HG02798 (cell line): ENCODE data around the gene LBX1.

Experiments used
- ATAC-seq: cut with Tn5 transposase; IDR thresholded peaks from one replicate; pipeline ENCODE4 v1.9.1; 2021; ENCODE audit warnings: mild to moderate bottlenecking; ENCODE audit not compliant: unreplicated experiment, poor library complexity

LBX1 gene

GRCh38 chr10:101226491-101227428, 2.5 kb downstream of the LBX1 start:
- ATAC-seq = no peak

DNA sequence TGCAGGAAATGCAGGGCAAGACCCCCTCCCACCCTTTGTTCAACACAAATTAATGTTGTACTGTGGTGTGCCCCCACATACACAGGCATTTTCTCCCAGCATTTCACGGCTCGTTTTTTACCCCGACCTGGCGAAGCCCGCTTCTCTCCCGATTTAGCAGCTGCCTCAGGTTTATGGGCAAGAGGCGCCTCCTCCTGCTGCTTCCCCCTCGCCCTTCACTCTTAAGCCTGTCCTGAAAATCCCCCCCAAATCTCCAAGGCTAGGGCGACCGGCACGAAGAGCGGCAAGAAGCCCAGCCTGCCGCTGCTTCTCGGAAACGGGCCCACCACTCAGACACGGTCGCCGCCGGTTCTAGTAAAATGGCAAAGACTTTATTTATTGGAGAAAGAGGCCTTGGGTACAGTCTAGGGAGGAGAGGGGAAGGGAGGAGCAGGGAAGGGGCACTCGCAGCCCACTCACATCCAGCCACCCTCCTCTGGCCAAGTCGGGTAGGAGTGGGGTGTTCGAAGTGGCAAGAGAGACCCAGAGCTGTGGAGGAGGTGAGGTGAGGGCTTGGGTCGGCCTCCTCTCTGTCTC, 3.3 kb downstream of the LBX1 start:
- no peak for ATAC-seq

DNA sequence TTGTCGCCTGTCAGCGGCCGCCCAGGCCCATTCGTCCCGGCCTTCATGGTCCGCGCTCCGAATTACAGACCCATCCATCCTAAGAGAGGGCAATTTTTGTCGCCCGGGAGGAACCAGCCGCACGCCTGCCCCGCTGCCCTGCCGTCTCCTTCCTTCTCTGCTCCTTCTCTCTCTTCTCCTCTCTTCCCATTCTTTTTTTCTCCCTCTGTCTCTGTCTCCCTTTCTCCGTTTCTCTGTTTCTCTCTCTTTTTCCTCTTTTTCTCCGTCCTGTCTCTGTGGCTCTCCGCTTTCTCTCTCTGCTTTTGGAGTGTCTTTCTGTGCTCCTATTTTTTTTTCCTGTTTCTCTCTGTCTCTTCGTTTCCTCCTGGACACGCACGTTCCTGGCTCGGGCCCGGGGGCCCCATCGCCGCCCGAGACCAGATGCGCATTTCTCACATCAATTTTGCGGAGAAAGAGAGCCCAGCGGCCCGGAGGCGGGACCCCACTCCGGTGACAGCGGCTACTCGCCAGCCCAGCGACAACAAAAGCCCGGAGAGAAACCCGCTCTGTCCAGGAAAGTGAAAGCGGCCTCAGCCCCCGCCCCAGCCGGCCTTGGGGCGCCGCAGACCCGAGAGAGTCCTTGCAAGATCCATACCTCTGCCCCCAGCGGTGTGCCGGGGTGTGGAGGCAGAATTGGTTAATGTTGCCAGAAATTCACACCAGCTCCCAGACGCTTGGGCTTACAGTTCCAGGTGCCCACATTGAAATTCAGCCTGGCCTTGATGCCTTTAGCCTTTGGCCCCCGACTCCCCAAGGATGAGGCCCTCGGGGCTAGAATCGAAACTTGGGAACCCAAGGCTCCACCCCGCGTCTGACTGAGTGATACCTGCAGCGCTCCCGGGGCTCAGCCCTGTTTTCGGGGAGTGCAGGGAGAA, 4.1 kb downstream of the LBX1 start:
- no peak for ATAC-seq

DNA sequence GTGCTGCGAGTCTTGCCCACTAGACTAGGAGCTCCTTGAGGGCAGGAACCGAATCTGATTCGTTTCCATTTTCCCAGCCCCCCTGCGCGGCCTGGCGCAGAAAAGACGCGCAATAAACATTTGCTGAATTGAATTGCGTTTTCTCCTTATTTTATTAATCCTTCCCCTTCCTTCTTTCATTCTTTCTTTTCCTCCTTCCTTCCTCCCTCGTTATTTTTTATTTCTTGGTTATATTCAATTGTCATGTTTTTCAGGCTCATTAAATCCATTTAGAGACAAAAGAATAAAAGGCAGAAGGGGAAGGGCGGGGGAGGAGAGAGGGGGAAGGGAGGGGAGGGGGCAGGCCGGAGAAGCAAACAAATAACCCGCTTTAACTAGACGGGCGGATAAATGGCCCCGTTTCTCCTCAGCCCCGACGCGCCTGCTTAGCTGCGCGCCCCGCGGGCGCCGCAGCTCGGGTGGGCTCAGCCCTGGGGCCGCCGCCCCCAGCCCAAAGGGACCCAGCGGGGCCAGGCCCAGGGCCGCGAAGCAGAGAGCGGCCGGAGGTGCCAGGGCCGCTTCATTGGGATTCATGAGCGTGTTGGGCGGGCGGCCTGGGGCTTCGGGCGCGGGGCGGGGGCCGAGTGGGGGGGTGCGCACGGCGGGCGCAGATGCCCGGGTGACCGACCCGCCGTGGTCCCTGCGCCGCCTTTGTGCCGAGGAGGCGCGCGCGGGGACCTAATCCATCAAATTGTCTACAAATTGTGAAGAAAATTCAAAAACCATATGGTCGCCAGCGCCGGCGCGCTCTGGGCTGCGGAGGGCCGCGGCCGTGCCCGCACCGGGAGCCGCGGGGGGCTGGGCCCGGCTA, 5.0 kb downstream of the LBX1 start:
- ATAC-seq = no peak

DNA sequence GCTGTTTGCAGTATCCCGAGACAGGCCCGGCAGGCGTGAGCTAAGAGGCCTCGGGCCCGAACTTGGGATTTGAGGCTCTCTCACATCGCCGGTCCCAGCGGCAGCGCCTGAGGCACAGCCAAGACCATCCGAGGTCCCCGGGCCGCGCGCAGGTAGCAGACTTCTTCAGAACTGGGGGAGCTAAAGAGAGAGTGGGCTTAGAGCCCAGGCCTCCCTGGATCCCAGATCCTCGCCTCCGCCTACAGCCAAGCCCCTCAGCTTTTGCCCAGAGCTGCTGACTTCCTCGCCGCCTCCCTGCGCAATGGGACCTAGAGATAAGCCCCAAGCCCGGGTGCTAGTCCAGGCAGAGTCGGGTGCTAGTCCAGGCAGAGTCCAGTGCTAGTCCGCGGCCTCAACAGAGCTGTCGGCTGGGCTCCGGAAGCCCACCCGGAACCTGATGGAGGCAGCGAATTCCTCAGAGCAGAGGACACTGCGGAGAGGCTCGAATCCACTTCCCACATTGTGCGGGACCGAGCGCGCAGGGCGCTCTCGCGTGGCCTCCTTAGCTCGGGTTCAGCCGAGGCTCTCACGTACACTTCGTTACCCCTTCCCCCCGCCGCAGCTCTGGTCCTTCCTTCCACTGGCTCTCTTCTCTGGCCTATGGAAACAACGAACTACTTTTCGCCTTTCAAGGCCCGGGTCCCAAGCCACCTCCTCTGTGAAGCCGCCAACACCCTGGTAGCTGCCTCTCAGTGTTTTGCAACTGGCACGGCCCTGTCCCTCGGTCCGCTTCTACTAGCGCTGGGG, 5.8 kb downstream of the LBX1 start:
- ATAC-seq = no peak

DNA sequence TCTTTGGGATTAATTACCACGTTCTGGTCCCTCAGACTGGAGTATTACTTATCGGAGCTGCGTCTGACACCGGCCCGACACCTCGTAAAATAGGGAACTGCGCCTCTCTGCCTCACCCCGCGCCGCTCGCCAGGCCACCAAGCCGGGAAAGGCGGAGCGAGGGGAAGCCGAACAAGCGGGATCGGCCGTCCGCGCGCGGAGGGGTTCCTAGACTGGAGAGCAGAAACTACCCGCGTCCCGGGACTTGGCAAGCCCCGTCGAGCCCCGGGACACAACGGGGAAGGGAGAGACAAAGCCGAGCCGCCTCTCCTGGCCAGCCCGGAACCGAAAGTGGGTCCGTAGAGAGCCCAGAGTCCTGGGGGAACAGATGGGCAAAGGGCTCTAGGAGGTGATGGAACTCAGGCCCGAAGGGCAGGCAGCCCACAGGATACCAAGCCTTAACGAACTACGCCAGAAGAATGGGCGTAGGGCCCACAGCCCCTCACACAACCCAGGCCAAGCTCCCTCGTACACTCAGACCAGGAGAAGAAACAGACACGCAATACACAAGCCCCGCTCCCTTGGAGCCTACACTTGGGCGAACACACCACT, 6.5 kb downstream of the LBX1 start:
- no peak for ATAC-seq

GRCh38 chr10:101221963-101222531, 7.2 kb downstream of the LBX1 start:
- no peak for ATAC-seq

GRCh38 chr10:101221549-101221948, 7.7 kb downstream of the LBX1 start:
- no peak for ATAC-seq

- no peak for ATAC-seq
Observed at GRCh38 chr10:101219946-101220451, 9.3 kb downstream of the LBX1 start.

DNA sequence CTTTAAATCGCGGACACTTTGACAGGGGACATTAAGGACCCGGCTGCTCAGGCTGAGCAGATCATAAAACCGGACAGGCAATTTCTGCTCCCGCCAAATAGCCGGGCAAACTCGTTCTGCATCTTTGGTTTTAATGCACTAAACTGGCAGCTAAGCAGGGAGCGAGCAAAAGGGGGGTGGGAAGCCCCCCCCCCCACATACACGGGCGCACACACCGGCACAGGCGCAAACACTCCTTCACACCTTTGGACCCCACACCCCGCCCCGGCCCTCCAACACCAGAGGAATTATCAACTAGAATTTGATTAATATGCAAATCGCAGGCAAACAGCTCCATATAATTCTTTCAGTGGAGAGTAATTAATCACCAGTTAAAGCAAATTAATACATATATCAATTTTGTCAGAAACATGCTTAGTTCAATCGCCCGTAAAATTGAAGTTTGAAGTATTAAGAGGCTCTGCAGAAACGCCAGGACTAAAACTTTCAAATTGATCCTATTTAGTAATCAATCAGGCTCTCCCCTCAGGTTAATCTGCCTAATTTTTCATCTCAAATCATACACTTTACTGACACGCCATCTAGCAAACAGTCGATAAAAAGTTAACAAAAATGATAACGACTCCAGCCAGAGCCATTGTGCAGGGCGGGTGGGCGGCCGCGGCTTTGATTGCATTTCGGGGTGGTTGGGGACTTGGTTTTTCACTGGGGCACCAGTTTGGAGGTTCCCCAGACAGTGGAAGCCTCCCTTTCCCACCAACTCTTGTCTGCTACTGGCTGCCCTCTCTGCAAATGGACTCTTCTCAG, 9.9 kb downstream of the LBX1 start:
- ATAC-seq = no peak

DNA sequence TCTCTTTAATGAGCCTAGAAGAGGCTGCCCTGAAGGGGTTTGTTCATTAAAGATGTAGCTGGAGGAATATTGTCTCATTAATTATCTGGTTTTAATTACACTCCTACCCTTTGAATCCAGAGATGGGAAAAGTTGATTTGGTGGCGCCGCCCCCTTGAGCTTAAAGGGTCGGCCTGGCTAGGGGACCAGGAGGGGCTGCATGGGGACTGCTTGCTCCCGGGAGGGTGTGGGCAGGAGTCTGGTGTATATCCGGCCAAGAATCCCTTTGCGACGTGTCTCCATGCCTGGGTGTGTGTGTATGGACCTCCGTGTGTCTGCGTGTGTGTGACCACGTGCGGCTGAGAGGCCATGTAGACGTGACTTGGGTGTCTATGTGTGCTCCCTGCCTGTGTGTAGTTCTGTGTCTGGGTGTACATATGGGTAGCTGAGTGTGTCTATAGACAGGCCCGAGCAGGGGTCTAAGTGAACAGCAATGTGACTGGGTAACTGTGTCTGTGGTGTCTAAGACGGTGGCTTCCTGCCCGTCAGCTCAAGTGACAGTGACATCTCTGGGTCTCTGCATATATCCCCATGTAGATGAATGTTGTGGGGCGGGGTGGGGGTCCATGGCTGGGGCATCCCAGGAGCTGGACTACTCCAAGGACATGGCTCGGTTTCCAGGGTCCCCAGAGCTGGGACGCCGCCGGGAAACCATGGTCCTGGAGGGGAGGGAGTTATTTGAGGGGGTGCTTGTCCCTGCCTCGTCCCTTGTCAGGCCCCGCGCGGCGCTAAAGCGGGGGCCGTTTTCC, 10.7 kb downstream of the LBX1 start:
- no peak for ATAC-seq

DNA sequence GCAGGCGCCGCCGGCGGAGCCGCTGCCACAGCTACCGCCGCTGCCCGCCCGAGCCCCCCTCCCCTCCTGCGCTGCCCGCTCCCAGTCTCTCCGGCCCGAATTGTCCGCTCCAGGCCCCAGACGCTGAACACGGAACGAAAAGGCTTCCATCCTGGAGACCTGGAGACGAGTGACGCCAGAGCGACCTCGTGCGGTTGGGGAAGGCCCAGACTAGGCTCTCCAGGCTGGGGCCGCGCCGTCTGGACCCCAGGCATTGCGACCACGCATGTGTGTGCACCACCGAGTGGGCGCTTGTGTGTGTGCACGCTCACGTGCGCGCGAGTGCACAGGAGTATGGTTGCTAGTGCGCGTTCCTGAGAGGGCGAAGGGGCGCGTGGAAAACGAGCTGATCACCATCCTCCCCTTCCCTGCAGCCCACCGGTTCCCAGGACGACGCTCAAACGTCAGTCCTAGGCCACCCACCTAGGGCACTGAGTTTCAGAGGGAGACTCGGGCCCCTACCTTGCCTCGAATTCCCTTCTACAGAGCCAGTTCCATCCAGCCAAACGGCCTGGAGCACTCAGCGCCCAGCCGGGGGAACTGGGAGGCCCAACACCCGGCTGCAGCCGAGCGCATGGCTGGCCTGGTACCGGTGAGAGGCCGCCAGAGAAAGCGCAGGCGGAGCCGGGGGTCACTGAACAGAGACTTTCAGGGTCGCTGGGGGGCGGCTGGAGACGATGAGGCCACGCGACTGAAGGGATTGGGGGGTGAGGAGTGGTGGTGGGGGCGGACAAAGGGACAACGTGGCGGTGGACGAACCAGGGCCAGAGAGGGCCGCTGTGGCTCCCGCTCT, 11.6 kb downstream of the LBX1 start:
- ATAC-seq = no peak

- no peak for ATAC-seq
Observed at GRCh38 chr10:101217044-101217425, 12.2 kb downstream of the LBX1 start.

DNA sequence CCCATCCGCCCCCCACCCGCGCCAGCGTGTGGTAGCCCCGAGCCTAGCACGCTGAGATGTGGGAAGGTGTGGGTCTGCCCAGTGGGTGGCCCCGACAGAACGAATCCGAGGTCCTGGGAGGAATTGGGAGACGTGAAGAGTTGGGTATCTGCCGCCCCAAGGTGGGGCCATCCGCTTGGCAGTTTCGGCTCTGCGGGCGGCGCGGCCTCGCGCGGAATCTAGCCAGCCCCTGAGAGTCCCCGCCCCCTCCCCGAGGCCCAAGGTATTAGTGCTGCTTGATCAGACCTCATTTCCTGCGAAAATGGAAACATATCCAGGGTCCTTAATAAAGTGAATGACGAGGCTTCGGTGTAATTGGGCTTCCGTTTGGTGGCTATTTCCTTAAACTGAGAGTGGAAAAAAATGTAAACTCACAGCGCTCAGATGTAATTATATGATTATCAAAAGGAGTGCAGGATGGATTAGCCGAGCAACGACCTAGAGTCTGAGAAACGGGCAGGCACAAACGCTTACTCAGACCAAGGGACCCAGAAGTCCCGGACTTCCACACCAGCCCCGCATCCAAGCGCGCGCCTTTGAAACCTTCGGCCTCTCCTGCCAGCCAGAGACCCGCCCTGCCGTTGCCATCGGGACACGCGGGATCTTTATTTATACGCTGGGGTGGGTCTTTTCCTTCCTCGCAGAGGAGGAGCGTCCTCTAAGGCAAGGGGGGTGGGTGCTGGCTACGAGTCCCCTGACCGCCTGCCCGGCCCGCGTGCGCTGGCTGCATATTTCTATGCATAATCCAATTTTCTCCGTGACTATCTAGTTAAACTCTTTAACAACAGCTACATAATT, 12.8 kb downstream of the LBX1 start:
- ATAC-seq = no peak
